ENCODE measurements around the gene EML1.

DNA sequence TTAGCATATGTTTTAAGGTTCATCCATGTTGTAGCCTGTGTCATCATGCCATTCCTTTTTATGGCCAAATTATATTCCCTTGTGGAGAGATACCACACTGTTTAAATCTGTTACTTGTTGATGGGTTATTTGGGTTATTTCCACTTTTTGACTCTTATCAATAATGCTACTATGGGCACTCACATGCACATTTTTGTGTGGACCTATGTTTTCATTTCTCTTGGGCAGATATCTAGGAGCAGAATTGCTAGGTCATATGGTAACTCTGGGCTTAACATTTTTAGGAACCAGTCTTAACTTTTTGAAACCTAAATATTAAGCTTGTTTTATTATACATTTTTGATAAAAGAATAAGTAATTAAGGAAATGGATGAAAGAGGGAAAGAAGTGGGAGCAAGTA, 4.0 kb downstream of the EML1 start:
- TF ChIP-seq, protein P1, sequence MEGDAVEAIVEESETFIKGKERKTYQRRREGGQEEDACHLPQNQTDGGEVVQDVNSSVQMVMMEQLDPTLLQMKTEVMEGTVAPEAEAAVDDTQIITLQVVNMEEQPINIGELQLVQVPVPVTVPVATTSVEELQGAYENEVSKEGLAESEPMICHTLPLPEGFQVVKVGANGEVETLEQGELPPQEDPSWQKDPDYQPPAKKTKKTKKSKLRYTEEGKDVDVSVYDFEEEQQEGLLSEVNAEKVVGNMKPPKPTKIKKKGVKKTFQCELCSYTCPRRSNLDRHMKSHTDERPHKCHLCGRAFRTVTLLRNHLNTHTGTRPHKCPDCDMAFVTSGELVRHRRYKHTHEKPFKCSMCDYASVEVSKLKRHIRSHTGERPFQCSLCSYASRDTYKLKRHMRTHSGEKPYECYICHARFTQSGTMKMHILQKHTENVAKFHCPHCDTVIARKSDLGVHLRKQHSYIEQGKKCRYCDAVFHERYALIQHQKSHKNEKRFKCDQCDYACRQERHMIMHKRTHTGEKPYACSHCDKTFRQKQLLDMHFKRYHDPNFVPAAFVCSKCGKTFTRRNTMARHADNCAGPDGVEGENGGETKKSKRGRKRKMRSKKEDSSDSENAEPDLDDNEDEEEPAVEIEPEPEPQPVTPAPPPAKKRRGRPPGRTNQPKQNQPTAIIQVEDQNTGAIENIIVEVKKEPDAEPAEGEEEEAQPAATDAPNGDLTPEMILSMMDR (IDR thresholded peaks at IDR 0.05 in 8 of 11, conservative IDR thresholded peaks at IDR 0.05 in 3 of 11): no peak
- TF ChIP-seq POLR2A (IDR thresholded peaks at IDR 0.05): no peak

Measured in spleen (tissue), 7 donors.